Measurements from ENCODE around the gene BRSK1. TPM values are rescaled to one million over a fixed set of nuclear protein-coding genes. Genes with fewer than 3 reads are reported as not detected.

The BRSK1 gene
- total RNA-seq, 1 donor from 2014 or later, result 15.9 TPM

DNA sequence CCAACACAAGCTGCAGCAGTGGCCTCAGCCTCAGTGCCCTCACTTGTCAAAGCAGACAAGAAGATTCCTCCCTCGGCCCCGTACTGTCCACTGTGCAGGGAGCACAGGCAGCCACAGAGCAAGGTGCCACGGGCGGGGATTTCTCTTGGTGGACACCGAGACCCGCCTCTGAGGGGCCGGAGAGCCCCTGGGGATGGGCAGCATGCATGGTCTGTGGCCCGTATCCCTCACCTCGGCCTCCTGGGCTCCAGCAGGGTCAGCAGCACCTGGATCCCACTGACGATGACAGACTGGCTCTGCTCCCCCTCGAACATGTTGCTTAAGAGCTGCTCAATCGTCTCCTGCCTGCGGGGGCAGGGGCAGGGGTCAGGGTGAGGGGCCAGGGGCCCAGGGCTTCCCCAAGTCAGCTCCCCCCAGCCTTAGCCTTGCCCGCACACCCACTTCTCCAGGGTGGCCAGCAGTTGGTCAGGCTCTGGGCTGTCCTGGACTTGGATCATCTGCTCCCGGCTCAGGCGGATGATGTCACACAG lies 41.8 kb upstream of the BRSK1 start:
- Mint-ChIP-seq H3K9me3 (ENCODE audit: low read depth) (no peaks in the 10 kb centered on the region), H3K27ac (ENCODE audit: unreplicated experiment) (no peak overlapping the region), H3K4me1 (ENCODE audit: low read depth) (no peaks in the 10 kb centered on the region), H3K4me3 (ENCODE audit: unreplicated experiment) (no peak overlapping the region), H3K36me3 (ENCODE audit: low read depth) (peaks cover 28% of the 10 kb centered on the region), H3K27me3 (ENCODE audit: low read depth) (no peaks in the 10 kb centered on the region)
- TF ChIP-seq, protein P1, sequence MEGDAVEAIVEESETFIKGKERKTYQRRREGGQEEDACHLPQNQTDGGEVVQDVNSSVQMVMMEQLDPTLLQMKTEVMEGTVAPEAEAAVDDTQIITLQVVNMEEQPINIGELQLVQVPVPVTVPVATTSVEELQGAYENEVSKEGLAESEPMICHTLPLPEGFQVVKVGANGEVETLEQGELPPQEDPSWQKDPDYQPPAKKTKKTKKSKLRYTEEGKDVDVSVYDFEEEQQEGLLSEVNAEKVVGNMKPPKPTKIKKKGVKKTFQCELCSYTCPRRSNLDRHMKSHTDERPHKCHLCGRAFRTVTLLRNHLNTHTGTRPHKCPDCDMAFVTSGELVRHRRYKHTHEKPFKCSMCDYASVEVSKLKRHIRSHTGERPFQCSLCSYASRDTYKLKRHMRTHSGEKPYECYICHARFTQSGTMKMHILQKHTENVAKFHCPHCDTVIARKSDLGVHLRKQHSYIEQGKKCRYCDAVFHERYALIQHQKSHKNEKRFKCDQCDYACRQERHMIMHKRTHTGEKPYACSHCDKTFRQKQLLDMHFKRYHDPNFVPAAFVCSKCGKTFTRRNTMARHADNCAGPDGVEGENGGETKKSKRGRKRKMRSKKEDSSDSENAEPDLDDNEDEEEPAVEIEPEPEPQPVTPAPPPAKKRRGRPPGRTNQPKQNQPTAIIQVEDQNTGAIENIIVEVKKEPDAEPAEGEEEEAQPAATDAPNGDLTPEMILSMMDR (IDR thresholded peaks at IDR 0.05), result no peak
- peak; percentile 80 for DNase-seq (ENCODE audit: low spot score)

DNA sequence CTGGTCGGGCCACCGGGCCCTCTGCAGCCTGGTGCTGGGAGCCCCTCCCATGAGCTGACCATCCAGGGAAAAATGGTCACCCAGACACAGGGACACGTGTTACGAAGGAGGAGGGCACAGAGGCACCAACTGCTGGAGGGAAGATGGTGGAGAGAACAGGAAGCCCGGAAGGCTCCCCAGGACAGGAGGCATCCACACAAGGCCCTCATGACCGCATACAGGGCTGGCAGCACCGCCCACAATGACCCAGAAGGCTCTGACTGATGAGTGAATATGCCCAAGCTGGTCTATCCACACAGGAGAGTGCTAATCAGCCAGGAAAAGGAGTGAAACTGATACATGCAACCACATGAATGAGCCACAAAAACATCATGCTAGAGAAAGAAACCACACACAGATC lies 41.3 kb upstream of the BRSK1 start:
- Mint-ChIP-seq H3K36me3 (ENCODE audit: low read depth) (peaks cover 23% of the 10 kb centered on the region), H3K4me1 (ENCODE audit: low read depth) (peaks cover 1% of the 10 kb centered on the region), H3K9me3 (ENCODE audit: low read depth) (no peaks in the 10 kb centered on the region), H3K4me3 (ENCODE audit: unreplicated experiment) (no peak overlapping the region), H3K27ac (ENCODE audit: unreplicated experiment) (no peak overlapping the region), H3K27me3 (ENCODE audit: low read depth) (no peaks in the 10 kb centered on the region)
- DNase-seq (ENCODE audit: low spot score), result peak; percentile 60
- TF ChIP-seq, protein P1 (IDR thresholded peaks at IDR 0.05), result no peak

DNA sequence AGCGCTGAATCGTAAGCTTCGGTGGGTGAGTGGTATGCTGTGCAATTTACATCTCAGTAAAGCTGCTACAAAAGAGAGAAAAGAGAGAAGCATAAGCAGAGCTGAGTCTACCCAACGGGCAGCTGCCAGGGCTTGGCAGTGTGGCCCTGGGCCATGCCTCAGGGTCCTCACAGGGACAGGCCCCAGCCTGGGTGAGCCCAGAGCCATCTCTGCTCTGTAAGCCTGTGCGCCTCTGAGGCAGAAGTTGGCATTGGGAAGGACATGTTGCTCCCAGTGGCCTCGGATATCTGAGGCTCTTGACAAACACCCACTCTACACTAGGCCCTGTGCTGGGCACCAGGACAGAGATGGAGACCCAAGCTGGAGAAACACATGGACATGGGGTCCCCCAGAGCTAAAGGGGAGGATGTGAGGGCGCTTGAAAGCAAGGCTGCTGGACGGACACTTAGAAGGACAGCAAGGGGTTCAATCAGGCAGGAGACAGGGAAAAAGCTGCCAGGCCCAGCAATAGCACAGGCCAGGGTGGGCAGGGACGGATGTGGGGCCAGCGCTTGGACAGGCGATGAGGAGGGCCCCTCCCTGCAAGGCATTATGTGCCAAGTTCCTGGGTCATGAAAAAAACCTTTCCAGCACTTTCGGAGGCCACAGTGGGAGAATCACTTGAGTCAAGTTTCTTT lies 39.7 kb upstream of the BRSK1 start:
- no peak overlapping the region for H3K27ac Mint-ChIP-seq (ENCODE audit: unreplicated experiment)
- H3K27me3 Mint-ChIP-seq (ENCODE audit: low read depth), result no peaks in the 10 kb centered on the region
- no peak for DNase-seq (ENCODE audit: low spot score)
- H3K4me1 Mint-ChIP-seq (ENCODE audit: low read depth), result peaks cover 15% of the 10 kb centered on the region
- TF ChIP-seq, protein P1 (IDR thresholded peaks at IDR 0.05), result no peak
- H3K9me3 Mint-ChIP-seq (ENCODE audit: low read depth), result no peaks in the 10 kb centered on the region
- H3K4me3 Mint-ChIP-seq (ENCODE audit: unreplicated experiment), result no peak overlapping the region
- peaks cover 16% of the 10 kb centered on the region for H3K36me3 Mint-ChIP-seq (ENCODE audit: low read depth)

DNA sequence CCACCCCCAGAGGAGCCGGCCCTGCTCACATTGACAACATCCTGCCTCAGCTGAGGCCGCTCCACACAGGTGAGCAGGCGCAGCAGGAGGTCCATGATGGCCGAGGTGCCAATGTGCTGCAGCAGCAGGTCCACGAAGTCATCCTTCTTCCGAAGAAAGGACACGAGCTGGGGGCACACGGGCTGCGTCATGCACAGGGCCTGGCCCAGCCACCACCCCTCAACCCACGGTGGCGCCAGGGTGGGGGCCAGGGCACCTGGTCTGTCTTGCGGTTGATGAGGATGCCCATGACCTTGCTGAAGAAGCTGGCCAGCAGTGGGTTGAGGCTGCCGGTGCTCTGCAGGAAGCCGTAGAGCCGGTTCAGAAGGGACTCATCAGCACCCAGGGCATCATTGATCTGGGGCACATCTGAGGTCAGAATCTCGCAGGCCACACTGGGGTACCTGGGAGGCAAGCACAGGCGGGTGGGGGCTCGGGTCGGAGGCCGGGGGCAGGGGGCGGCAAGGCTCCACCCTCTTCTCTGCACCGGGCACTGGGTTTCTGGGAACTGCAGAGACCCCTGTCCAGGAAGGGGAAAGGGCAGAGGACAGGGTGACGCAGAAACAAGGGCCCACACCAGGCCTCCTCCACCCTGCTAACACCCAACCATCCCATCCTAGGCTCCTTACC lies 38.4 kb upstream of the BRSK1 start:
- Mint-ChIP-seq H3K36me3 (ENCODE audit: low read depth) (peaks cover 14% of the 10 kb centered on the region), H3K27ac (ENCODE audit: unreplicated experiment) (no peak overlapping the region), H3K27me3 (ENCODE audit: low read depth) (no peaks in the 10 kb centered on the region), H3K9me3 (ENCODE audit: low read depth) (no peaks in the 10 kb centered on the region), H3K4me3 (ENCODE audit: unreplicated experiment) (no peak overlapping the region), H3K4me1 (ENCODE audit: low read depth) (peaks cover 15% of the 10 kb centered on the region)
- TF ChIP-seq, protein P1 (IDR thresholded peaks at IDR 0.05), result no peak
- no peak for DNase-seq (ENCODE audit: low spot score)

DNA sequence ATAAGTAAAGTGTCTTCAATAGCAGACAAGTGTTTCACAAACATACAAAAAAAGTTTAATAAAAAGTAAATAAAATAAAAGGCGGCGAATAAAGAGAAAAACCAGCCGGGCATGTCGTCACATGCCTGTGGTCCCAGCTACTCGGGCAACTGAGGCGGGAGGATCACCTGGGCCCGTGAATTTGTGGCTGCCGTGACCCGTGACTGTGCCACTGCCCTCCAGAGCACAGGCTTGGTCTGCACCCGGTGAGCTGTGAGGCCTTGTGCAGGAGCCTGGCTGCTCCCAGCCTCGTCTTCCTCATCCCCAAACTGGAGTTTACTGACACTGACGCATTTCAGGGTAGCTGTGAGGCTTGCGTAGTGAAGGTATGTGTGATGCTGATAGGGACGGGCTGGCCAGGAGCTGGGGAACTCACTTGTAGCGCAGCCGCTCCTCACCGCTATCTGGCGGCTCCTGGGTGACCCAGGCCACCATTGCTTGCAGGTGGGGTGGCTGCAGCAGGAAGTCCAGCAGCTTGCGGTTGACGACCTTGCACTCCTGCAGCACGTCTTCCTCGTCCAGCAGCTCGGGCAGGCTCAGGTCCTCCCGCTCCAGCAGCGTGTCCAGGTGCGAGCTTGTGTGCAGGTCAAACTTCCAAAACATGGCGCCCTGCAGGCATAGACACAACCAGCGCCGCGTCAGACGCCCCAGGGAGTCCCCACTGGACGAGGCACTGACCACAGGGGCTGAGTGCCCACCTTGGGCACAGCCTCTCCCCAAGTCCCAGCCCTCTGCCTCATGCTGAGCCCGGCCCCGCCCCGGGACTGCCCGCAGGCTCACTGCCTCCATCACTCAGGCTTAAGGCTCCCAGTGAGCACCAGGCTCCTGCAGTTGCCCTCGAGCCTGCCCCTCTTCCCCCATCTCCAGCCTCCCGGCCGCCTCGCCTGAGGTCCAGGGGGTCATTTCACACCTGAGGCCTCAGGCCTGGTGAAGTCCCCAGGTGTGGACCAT lies 37.0 kb upstream of the BRSK1 start:
- TF ChIP-seq, protein P1 (IDR thresholded peaks at IDR 0.05), result no peak
- DNase-seq (ENCODE audit: low spot score), result peak; percentile 92
- Mint-ChIP-seq H3K9me3 (ENCODE audit: low read depth) (no peaks in the 10 kb centered on the region), H3K36me3 (ENCODE audit: low read depth) (peaks cover 9% of the 10 kb centered on the region), H3K27ac (ENCODE audit: unreplicated experiment) (no peak overlapping the region), H3K4me3 (ENCODE audit: unreplicated experiment) (no peak overlapping the region), H3K27me3 (ENCODE audit: low read depth) (no peaks in the 10 kb centered on the region), H3K4me1 (ENCODE audit: low read depth) (peaks cover 18% of the 10 kb centered on the region)

Measured in chondrocyte (in vitro differentiated cells).